ENCODE data around the gene RBM5.

DNA sequence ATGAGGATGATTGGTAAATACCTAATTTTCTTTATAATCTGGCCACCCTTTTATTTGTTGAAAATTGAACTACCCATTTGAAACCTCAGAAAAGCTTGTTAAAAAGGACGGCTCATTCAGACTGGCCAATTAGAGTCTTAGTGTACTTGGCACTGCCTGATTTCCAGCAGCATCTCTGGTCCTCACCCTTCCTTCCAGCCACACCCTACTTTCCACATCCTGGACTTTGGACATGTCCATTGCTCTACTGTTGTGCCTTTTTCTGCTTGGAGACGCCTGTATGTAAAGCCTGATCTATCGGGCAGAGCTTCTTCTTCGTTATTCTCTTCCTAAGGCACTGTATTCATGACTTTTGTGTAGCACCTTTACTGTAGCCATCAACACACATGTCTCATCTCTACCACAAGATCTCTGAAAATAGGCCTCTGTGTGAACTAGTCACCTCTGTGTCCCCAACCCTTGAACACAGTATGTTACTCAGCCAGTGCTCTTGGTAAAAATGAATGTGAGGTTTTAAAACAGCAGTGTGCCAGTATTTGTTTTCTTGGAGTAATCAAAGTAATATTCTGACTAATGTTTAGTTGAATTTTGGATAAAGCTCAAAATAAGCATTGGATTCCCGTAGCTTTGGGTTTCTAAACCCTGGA lies 6.8 kb downstream of the RBM5 start:
- TF ChIP-seq, protein P1, sequence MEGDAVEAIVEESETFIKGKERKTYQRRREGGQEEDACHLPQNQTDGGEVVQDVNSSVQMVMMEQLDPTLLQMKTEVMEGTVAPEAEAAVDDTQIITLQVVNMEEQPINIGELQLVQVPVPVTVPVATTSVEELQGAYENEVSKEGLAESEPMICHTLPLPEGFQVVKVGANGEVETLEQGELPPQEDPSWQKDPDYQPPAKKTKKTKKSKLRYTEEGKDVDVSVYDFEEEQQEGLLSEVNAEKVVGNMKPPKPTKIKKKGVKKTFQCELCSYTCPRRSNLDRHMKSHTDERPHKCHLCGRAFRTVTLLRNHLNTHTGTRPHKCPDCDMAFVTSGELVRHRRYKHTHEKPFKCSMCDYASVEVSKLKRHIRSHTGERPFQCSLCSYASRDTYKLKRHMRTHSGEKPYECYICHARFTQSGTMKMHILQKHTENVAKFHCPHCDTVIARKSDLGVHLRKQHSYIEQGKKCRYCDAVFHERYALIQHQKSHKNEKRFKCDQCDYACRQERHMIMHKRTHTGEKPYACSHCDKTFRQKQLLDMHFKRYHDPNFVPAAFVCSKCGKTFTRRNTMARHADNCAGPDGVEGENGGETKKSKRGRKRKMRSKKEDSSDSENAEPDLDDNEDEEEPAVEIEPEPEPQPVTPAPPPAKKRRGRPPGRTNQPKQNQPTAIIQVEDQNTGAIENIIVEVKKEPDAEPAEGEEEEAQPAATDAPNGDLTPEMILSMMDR (IDR thresholded peaks at IDR 0.05), result no peak
- TF ChIP-seq POLR2A (IDR thresholded peaks at IDR 0.05), result no peak
